Astrocyte (in vitro differentiated cells and primary cell): Measurements from ENCODE around the gene FBXO11.

Experiments used
- CTCF ChIP-seq: IDR thresholded peaks from 2 replicates; pipeline ENCODE4 v1.5.1; 2011; ENCODE audit warnings: low read depth, mild to moderate bottlenecking, inconsistent platforms, low read length, moderate library complexity; ENCODE audit not compliant: insufficient read depth
- EZH2 ChIP-seq: IDR thresholded peaks from 2 replicates; pipeline ENCODE4 v1.6.1; 2012; ENCODE audit warnings: mild to moderate bottlenecking, low read length, inconsistent platforms; ENCODE audit not compliant: insufficient read depth

GRCh38 chr2:47864566-47864965 lies 41.7 kb downstream of the FBXO11 start:
- no peak for TF ChIP-seq EZH2
- TF ChIP-seq CTCF, result no peak
